Parietal lobe (tissue), 1 donor: ENCODE results near the gene FAM114A2. TPM values are rescaled to one million over a fixed set of nuclear protein-coding genes. Genes with fewer than 3 reads are reported as not detected.

ENCODE experiments used
- total RNA-seq: library from RNA; depleted of rRNA; stranded (reverse); fragments of >200 nt; gene quantifications from one replicate; pipeline ENCODE4 v1.2.3, GENCODE V29; 2014

FAM114A2 gene
- total RNA-seq: 23.5 TPM

GRCh38 chr5:154038707-154039457, at the start of gene FAM114A2, which contains the start of gene MFAP3:
FAM114A2 (minus strand) TSS chr5:154038910; CDS start chr5:154034953, 3,957 bp downstream.
MFAP3 (plus strand) TSS chr5:154038967; CDS start chr5:154049723, 10,756 bp downstream.

Other genes starting within 250 kb of the FAM114A2 start
- gene MFAP3, start 57 bp upstream of the FAM114A2 start, total RNA-seq: 168 TPM
- gene GALNT10, start 151.8 kb upstream of the FAM114A2 start, total RNA-seq: 18.2 TPM